ENCODE results near the gene PSG11.
"Not testable (repeated sequence)": the region's sequence is repeated elsewhere in the genome, so short reads cannot be mapped to it uniquely, and the experiment has no call there.

PSG11 gene

DNA sequence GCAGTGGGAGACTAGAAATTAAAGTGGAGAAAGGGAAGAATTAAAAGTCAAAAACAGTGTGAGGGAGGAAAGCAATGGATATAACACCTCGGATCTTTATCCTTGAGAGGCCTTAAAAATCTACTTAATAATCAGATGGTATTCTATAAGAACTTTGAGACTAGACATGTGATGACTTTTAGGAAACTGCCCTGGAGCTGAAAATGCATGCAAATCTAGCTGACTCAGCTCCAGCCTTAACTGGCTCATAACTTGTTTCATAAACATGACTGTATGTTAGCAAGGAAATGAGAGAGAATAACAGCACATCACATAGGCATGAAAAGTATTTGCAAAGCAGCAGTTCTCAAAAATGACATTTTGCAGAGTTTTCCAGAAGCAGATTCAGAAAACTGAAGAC lies 38.1 kb downstream of the PSG11 start:
- DNase-seq (ENCODE audit: low spot score), result not testable (repeated sequence)

DNA sequence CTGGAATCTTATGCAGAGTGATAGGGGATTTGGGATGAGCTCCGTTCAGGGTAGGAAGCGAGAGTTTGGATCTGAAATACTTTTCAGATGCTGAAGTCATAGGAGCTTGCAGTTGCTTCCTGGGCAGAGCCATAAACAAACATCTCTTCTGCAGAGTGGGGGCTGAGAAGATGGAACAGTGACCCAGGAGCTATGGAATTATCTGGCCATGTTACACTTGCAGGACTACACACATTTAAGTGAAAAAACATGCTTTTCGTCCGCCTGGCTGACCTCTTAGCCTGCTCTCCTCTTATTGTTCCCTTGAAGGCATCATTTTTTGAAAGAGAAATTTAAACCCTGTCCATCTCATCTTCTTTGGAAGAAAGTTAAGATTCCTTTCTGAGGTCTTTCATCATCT lies 40.7 kb downstream of the PSG11 start:
- no peak for DNase-seq (ENCODE audit: low spot score)

DNA sequence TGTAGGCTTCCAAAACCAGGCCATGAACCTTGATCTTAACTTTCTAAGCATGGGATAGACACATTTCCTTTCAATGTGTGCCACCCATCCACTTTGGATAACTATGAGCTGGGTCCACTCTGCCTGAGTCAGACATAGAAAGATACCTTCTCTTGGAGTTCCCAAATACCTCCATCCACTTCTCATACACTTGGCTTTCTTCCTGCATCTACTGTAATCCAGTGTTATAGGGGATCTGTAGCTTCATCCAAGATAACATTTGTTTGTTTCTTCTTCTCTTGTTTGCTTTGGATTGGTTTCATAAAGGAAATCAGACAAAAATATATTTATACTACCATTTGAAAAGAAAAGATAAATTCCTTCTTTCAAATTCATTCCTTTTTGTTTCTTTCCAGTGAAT lies 44.2 kb downstream of the PSG11 start:
- not testable (repeated sequence) for DNase-seq (ENCODE audit: low spot score)

DNA sequence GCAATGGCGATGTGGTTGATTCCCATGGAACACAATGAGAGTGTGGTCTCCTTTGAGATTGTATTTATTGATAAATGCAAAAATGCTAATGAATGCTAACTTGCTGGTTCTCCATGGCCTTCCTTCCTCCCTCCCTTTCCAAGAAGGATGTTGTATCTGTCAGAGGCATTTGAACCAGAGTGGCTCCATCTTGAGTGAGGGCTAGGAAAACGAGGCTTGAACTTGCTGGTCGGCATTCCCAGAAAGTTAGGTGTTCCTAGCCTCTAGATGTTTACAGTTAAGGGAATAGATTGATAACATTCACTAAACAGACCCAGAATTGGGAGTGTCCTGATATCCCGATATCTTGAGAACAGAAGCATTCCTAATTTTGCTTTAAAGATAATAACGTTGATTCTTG lies 54.8 kb downstream of the PSG11 start:
- not testable (repeated sequence) for DNase-seq (ENCODE audit: low spot score)

DNA sequence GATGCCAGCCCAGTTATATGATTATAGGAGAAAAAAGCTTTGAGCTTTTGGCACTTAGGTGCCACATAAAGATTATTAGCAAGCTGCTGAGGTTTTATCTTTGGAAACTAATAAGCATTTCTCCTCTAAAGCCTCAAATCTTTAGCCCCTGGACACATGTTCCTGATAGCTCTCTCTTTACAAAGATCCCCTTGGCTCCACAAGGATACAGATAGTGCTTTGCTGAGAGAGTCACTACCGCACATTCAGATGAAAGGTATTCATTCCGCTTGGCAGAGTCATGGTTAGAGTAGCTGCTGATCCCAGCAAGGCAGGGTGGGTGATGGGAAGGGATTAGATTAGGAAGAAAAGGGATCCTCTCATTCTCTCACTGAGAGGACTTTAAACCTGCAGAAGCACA lies 61.1 kb downstream of the PSG11 start:
- no peak for DNase-seq (ENCODE audit: low spot score)

DNA sequence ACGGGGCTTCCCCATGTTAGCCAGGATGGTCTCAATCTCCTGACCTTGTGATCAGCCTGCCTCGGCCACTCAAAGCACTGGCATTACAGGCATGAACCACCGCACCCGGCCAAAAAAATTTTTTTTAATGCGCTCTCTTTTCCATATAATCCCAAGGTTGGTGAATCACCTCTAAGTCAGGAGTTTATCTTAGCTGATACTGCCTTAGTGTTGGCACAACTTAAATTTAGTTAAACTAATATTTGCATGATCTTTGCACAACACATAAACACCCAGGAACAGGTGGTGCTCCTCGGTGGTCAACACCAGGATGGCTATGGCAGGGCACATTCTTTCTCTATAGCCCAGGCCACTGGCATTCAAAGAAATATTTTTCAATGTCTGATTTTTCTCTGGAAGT lies 65.2 kb downstream of the PSG11 start:
- no peak for DNase-seq (ENCODE audit: low spot score)

Data from kidney capillary endothelial cell (primary cell).